ENCODE data around the gene IL18RAP. TPM values are rescaled to one million over a fixed set of nuclear protein-coding genes. Genes with fewer than 3 reads are reported as not detected.

The IL18RAP gene
- total RNA-seq, 1 experiment from 2014 or later = not detected

DNA sequence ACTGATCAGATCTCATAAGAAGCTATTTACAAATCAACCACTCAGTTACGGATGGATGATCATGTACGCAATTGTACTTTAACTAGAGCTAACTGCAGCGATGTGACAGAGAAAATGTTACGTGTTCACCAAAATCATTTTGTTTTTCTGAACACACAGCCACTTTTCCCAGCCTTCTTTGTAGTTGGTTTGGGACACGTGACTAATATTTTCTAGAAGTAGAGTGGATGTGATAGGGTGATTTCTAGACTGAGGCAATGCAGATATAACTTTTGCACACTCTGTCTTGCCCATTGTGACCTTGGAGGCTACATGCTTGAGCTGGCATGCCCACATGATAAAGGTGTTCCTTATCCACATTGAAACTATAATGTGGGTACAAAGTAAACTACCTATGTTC is 40.2 kb downstream of the IL18RAP start:
- Histone ChIP-seq H3K79me2 (ENCODE audit: insufficient read depth, low read length) (no peaks in the 10 kb centered on the region), H4K8ac (replicated peaks; ENCODE audit: insufficient read length, low read depth, low read length) (no peak overlapping the region), H3K4me1 (ENCODE audit: insufficient read depth, low read length) (no peaks in the 10 kb centered on the region), H3T11ph (ENCODE audit: low read length) (no peak overlapping the region), H2AK5ac (ENCODE audit: insufficient read length, low read length) (no peak overlapping the region), H4K91ac (ENCODE audit: insufficient read length, low read depth, low read length) (no peak overlapping the region), H2BK15ac (ENCODE audit: low read depth, low read length) (no peak overlapping the region), H3K79me1 (ENCODE audit: insufficient read depth, low read depth, low read length, poor library complexity, severe bottlenecking) (no peaks in the 10 kb centered on the region), H3K14ac (ENCODE audit: insufficient read depth, low read length) (no peak overlapping the region), H3K4ac (ENCODE audit: low read depth, low read length) (no peak overlapping the region), H3K56ac (ENCODE audit: insufficient read length, low read depth, low read length) (no peak overlapping the region), H3K9me3 (ENCODE audit: control insufficient read depth, low read depth, low read length) (no peaks in the 10 kb centered on the region), H2BK120ac (ENCODE audit: low read depth, low read length, poor library complexity, severe bottlenecking) (no peak overlapping the region), H2BK12ac (ENCODE audit: insufficient read length, low read depth, low read length) (no peak overlapping the region), H3K23me2 (ENCODE audit: insufficient read length, low read depth, low read length, poor library complexity, severe bottlenecking) (no peaks in the 10 kb centered on the region), H2AFZ (ENCODE audit: low read length) (no peak overlapping the region), H2BK5ac (ENCODE audit: insufficient read length, low read length) (no peak overlapping the region), H3K23ac (ENCODE audit: insufficient read length, low read depth, low read length) (no peak overlapping the region), H3K27ac (ENCODE audit: insufficient read length, low read depth, low read length) (no peak overlapping the region), H3K4me2 (ENCODE audit: insufficient read depth, insufficient read length, low read length) (no peak overlapping the region), H3K9ac (ENCODE audit: extremely low read depth, insufficient read length, low read length) (no peak overlapping the region), H4K5ac (ENCODE audit: insufficient read length, low read depth, low read length) (no peak overlapping the region), H4K20me1 (ENCODE audit: control insufficient read depth, insufficient read depth, insufficient read length) (no peaks in the 10 kb centered on the region), H2BK20ac (ENCODE audit: low read depth, low read length, poor library complexity, severe bottlenecking) (no peak overlapping the region), H3K27me3 (ENCODE audit: insufficient read depth, low read length) (no peaks in the 10 kb centered on the region), H3K18ac (ENCODE audit: insufficient read length, low read depth, low read length) (no peak overlapping the region)
- Mint-ChIP-seq H3K36me3 (ENCODE audit: insufficient read depth in 1 of 3, low read depth in 3 of 3) (no peaks in the 10 kb centered on the region), H3K4me3 (no peak overlapping the region), H3K27me3 (ENCODE audit: low read depth) (peaks cover 15% of the 10 kb centered on the region; the same call in 1 of the 2 replicates), H3K9me3 (peaks cover 0 to 2% of the 10 kb centered on the region in 2 experiments; a peak in 2 of 5 replicates), H3K4me1 (no peaks in the 10 kb centered on the region), H3K27ac (no peak overlapping the region)
- TF ChIP-seq, protein P1, sequence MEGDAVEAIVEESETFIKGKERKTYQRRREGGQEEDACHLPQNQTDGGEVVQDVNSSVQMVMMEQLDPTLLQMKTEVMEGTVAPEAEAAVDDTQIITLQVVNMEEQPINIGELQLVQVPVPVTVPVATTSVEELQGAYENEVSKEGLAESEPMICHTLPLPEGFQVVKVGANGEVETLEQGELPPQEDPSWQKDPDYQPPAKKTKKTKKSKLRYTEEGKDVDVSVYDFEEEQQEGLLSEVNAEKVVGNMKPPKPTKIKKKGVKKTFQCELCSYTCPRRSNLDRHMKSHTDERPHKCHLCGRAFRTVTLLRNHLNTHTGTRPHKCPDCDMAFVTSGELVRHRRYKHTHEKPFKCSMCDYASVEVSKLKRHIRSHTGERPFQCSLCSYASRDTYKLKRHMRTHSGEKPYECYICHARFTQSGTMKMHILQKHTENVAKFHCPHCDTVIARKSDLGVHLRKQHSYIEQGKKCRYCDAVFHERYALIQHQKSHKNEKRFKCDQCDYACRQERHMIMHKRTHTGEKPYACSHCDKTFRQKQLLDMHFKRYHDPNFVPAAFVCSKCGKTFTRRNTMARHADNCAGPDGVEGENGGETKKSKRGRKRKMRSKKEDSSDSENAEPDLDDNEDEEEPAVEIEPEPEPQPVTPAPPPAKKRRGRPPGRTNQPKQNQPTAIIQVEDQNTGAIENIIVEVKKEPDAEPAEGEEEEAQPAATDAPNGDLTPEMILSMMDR (conservative IDR thresholded peaks at IDR 0.05) = no peak
- DNase-seq = no peak
- WGBS (ENCODE audit: extremely low coverage, insufficient read length, low lambda C conversion rate) = no CpG with 5 or more reads among the region's 5 CpGs
